Nucleus accumbens (tissue), 56 donors: Measurements from ENCODE around the gene DENND6B.

Experiments used
- DNase-seq, 56 donors: peaks; one replicate each; lab custom pipeline; 2025; lab: John Stamatoyannopoulos, UW

DENND6B gene

GRCh38 chr22:50305393-50305922, 21.4 kb downstream of the DENND6B start:
- DNase-seq, result no peak

- peak in 38 of 56 donors; percentile 12 to 73 (median 48) for DNase-seq
These were observed 22.1 kb downstream of the DENND6B start for GRCh38 chr22:50304528-50305392.

- peak in 20 of 56 donors; percentile 25 to 61 (median 42) for DNase-seq
These were observed 22.8 kb downstream of the DENND6B start for GRCh38 chr22:50303848-50304527.

GRCh38 chr22:50303515-50303847, 23.3 kb downstream of the DENND6B start:
- peak in 14 of 56 donors; percentile 9 to 63 (median 34) for DNase-seq

- no peak for DNase-seq
These were observed 24.2 kb downstream of the DENND6B start for GRCh38 chr22:50302564-50302963.

- peak in 1 of 56 donors; percentile 44 for DNase-seq
These were observed 24.7 kb downstream of the DENND6B start for GRCh38 chr22:50302041-50302541.

- DNase-seq, result peak in 1 of 56 donors; percentile 48
These were observed 25.2 kb downstream of the DENND6B start for GRCh38 chr22:50301581-50301991.

GRCh38 chr22:50300620-50301257, 26.1 kb downstream of the DENND6B start:
- no peak for DNase-seq

GRCh38 chr22:50299785-50300619, 26.8 kb downstream of the DENND6B start:
- DNase-seq, result peak in 2 of 56 donors; percentile 9 to 44

GRCh38 chr22:50298937-50299784, 27.7 kb downstream of the DENND6B start:
- DNase-seq, result peak in 7 of 56 donors; percentile 20 to 32 (median 26)

GRCh38 chr22:50298266-50298637, 28.6 kb downstream of the DENND6B start:
- no peak for DNase-seq

- DNase-seq, result no peak
These were observed 29.1 kb downstream of the DENND6B start for GRCh38 chr22:50297510-50298265.

GRCh38 chr22:50296658-50297490, 29.9 kb downstream of the DENND6B start:
- DNase-seq, result no peak

- no peak for DNase-seq
These were observed 32.5 kb downstream of the DENND6B start for GRCh38 chr22:50294319-50294656.

- peak in 16 of 56 donors; percentile 16 to 72 (median 32) for DNase-seq
These were observed 33.1 kb downstream of the DENND6B start for GRCh38 chr22:50293441-50294318.
